Stimulated activated CD8-positive, alpha-beta memory T cell treated with anti-CD3 and anti-CD28 coated beads, Interleukin-7, amount 100 ng/mL, for 1 hour (primary cell): ENCODE measurements around the gene RPL12.

Source experiments
- DNase-seq, 2 donors: peaks; one replicate each; pipeline ENCODE4 v3.0.0-alpha.2; 2020; ENCODE audit warnings: low read depth in 2 of 2

Gene RPL12

DNA sequence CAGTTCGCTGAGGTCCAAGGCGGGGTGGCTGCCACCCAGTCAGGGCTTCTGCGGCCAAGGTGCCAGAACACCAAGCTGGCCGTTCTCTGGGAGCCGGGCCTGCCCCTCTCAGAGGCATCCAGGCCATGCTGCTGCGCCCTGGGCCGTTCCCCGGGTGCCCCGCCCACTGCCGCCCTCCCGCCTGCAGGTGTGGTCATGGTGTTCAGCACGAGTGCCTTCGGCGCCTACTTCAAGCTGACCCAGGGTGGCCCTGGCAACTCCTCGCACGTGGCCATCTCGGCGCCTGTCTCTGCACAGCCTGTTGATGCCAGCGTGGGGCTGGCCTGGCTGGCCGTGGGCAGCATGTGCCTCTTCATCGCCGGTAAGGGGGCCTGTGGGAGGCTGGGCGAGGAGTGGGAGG is 46.6 kb downstream of the RPL12 start:
- DNase-seq = no peak

DNA sequence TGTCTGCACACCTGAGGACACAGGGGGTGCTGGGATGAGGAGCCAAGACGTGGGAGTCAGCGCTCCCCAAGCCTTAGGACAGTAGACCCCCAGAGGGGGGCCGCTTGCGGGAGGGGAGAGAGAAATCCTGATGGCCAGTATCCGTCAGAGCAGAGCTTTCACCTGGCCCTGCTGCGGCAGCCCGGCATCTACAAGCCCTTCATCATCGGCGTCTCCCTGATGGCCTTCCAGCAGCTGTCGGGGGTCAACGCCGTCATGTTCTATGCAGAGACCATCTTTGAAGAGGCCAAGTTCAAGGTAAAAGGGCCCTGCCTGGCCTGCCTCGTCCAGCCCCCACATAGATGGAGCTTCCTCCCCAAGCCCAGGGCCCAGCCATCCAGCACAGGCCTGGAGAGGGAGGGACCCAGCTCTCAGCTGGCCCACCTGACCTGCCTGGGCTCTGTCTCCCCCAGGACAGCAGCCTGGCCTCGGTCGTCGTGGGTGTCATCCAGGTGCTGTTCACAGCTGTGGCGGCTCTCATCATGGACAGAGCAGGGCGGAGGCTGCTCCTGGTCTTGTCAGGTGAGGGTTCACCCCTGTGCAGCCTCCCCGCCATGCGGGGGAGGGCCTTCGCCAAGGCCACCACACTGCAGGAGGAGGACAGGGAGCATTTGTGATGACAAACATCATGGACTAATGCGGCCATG is 47.6 kb downstream of the RPL12 start:
- no peak for DNase-seq

DNA sequence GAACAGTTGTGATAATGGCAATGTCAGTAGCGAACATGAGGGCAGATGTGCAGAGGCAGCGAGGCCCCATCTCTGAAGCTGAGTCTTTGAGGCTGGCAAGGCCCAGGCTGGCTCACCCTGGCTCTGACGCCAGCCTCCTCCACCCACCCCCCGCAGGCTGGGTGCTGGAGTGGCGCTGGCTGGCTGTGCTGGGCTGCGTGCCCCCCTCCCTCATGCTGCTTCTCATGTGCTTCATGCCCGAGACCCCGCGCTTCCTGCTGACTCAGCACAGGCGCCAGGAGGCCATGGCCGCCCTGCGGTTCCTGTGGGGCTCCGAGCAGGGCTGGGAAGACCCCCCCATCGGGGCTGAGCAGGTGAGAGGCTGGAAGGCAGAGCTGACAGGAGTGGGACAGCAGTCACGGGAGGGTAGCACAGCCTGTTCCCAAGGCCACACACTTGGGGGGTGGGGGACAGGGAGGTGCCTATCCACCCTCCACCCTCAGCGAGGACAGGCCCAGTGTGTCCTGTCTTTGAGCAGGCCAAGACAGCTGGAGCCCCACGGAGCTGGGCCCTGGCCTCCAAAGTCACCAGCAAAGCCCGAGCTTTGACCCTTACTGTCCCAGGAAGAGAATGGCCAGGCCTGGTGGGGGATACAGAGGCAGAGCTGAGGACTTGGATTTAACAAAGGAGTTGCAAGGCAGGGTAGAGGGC is 48.7 kb downstream of the RPL12 start:
- no peak for DNase-seq

DNA sequence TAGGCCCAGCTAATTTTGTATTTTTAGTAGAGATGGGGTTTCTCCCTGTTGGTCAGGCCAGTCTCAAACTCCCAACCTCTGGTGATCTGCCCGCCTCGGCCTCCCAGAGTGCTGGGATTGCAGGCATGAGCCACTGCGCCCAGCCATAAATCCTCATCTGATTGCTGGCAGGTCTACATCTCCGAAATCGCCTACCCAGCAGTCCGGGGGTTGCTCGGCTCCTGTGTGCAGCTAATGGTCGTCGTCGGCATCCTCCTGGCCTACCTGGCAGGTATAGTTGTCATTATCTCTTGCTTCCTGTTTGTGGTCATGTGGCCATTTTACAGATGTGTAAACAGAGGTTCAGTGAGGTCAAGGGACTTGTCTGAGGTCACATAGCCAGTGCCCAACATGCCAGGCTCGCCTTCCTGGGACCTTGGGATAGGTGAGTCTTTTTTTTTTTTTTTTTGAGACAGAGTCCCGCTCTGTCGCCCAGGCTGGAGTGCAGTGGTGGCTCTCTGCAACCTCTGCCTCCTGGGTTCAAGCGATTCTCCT is 51.4 kb downstream of the RPL12 start:
- DNase-seq = no peak

DNA sequence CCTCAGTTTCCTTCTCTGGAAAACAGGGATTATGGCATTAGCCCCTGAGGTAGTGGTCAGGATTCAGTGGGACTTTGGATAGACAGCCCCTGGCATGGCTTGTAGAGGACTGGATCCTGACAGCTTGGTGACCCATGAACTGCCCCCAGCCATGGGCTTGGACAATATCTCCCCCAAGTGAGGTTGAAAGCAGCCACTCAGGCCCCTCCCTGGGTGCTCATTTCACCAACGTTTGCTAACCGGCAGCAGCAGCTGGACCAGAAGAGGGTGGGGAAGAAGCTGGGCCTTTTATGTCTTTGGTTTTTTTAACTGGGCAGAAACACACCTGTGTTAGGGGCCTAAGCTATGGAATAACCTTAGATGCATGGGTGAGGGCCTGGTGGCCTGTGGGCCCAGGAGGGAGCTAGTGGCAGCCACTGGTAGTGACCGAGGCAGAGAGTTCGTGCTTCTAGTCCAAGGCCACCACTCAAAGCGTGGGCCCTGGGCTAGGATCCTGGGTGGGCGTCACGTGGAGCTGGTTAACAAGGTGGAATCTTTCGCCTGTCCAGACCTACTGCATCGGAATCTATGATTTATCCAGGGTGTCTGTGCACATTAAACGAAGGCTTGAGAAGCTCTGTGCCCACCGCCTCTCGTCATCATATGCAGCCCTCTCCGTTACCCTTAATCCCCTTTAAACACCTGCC is 52.3 kb downstream of the RPL12 start:
- no peak for DNase-seq

DNA sequence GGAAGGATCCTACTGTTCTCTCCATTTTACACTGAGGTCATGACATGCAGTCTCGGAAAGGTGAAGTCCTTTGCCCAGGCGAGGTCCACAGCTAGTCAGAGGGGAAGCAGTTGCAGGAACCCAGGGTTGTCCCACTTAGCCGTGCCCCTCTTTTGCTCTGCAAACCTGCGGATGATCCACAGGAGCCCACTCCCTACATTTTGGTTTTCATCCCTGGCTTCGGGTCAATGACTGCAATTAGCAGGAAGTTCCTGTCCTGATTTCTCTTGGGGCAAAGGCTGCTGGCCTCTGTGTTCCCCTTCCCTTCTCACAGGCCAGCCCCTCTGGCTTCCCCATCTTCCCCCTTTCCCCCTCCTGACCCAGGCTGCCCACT is 52.9 kb downstream of the RPL12 start:
- no peak for DNase-seq
